HuH-7 (cell line): ENCODE results near the gene PLCH1.

ENCODE experiments used
- DNase-seq: peaks from one replicate; pipeline ENCODE4 v3.0.0; 2011; ENCODE audit warnings: low spot score

Gene PLCH1

GRCh38 chr3:155385896-155386625 is 358.8 kb downstream of the PLCH1 start:
- no peak for DNase-seq

- DNase-seq = peak; percentile 50
Observed at GRCh38 chr3:155382396-155383042, 362.4 kb downstream of the PLCH1 start.

GRCh38 chr3:155377847-155378246 is 367.0 kb downstream of the PLCH1 start:
- DNase-seq = no peak

- DNase-seq = no peak
Observed at GRCh38 chr3:155377071-155377470, 367.8 kb downstream of the PLCH1 start.

GRCh38 chr3:155372281-155372680 is 372.6 kb downstream of the PLCH1 start:
- DNase-seq = no peak

- DNase-seq = no peak
Observed at GRCh38 chr3:155370764-155371503, 373.9 kb downstream of the PLCH1 start.

- DNase-seq = no peak
Observed at GRCh38 chr3:155370198-155370597, 374.7 kb downstream of the PLCH1 start.

GRCh38 chr3:155369735-155370134 is 375.1 kb downstream of the PLCH1 start:
- DNase-seq = no peak

GRCh38 chr3:155369244-155369643 is 375.6 kb downstream of the PLCH1 start:
- DNase-seq = no peak

GRCh38 chr3:155368786-155369185 is 376.1 kb downstream of the PLCH1 start:
- DNase-seq = no peak

- no peak for DNase-seq
Observed at GRCh38 chr3:155367506-155367905, 377.4 kb downstream of the PLCH1 start.

GRCh38 chr3:155365178-155365783 is 379.6 kb downstream of the PLCH1 start:
- DNase-seq = no peak

GRCh38 chr3:155364492-155364891 is 380.4 kb downstream of the PLCH1 start:
- no peak for DNase-seq

GRCh38 chr3:155363690-155364070 is 381.2 kb downstream of the PLCH1 start:
- DNase-seq = no peak

GRCh38 chr3:155362808-155363689 is 381.8 kb downstream of the PLCH1 start:
- DNase-seq = no peak

GRCh38 chr3:155360281-155360680 is 384.6 kb downstream of the PLCH1 start:
- no peak for DNase-seq

- DNase-seq = peak; percentile 8
Observed at GRCh38 chr3:155356594-155357370, 388.1 kb downstream of the PLCH1 start.

GRCh38 chr3:155354658-155355057 is 390.2 kb downstream of the PLCH1 start:
- DNase-seq = no peak

- no peak for DNase-seq
Observed at GRCh38 chr3:155352900-155353490, 391.9 kb downstream of the PLCH1 start.

GRCh38 chr3:155350571-155350970 is 394.3 kb downstream of the PLCH1 start:
- no peak for DNase-seq
